Activated CD8-positive, alpha-beta T cell treated with anti-CD3 and anti-CD28 coated beads for 36 hours (primary cell): ENCODE data around the gene P2RX3. TPM values are rescaled to one million over a fixed set of nuclear protein-coding genes. Genes with fewer than 3 reads are reported as not detected.
A peak's percentile ranks its signal among the peaks of the same experiment; 100 is the strongest.

Experiments used
- ATAC-seq: fragments of 200-7000 bp; cut with Tn5 transposase; one replicate; pipeline ENCODE4 v1.10.0; 2021; ENCODE audit warnings: mild to moderate bottlenecking, moderate library complexity
- CTCF ChIA-PET: fragments of 350-600 bp; sonication (Branson Sonifier 250); formaldehyde crosslinking; loops from one replicate; lab custom pipeline; 2021; ENCODE audit warnings: antibody characterized with exemption; lab: Charles Lee
- POLR2A ChIA-PET: fragments of 350-600 bp; sonication (Branson Sonifier 250); formaldehyde crosslinking; loops from one replicate; lab custom pipeline; 2021; ENCODE audit warnings: antibody characterized with exemption; lab: Charles Lee
- DNase-seq: peaks from one replicate; pipeline ENCODE4 v3.0.0-alpha.2; 2020
- H3K27ac Mint-ChIP-seq: one replicate; pipeline ENCODE4 v1.8.0; 2021; ENCODE audit warnings: mild to moderate bottlenecking, mixed read lengths
- H3K27me3 Mint-ChIP-seq: one replicate; pipeline ENCODE4 v1.8.0; 2021; ENCODE audit warnings: mixed read lengths
- H3K36me3 Mint-ChIP-seq: one replicate; pipeline ENCODE4 v1.8.0; 2021; ENCODE audit warnings: low read depth, mixed read lengths
- H3K4me1 Mint-ChIP-seq: one replicate; pipeline ENCODE4 v1.8.0; 2021; ENCODE audit warnings: low read depth, mixed read lengths
- H3K4me3 Mint-ChIP-seq: one replicate; pipeline ENCODE4 v1.8.0; 2021; ENCODE audit warnings: mild to moderate bottlenecking, moderate library complexity, mixed read lengths
- H3K9me3 Mint-ChIP-seq: one replicate; pipeline ENCODE4 v1.8.0; 2021; ENCODE audit warnings: mixed read lengths
- intact Hi-C: fragments of 100-400 bp; cut with micrococcal nuclease; formaldehyde crosslinking; loops from one replicate; pipeline ENCODE4 v1.10.0; 2022
- total RNA-seq, 2 experiments: library from RNA; stranded (reverse); gene quantifications; one replicate each; pipeline ENCODE4 v1.2.3, GENCODE V29; 2021
- TF ChIP-seq, protein P1 (sequence below): fragments of 200-600 bp; IDR thresholded peaks from one replicate; pipeline ENCODE4 v1.8.0; 2022; ENCODE audit warnings: antibody characterized with exemption, mild to moderate bottlenecking

Gene P2RX3
- total RNA-seq, 2 experiments from 2014 or later, result not detected

DNA sequence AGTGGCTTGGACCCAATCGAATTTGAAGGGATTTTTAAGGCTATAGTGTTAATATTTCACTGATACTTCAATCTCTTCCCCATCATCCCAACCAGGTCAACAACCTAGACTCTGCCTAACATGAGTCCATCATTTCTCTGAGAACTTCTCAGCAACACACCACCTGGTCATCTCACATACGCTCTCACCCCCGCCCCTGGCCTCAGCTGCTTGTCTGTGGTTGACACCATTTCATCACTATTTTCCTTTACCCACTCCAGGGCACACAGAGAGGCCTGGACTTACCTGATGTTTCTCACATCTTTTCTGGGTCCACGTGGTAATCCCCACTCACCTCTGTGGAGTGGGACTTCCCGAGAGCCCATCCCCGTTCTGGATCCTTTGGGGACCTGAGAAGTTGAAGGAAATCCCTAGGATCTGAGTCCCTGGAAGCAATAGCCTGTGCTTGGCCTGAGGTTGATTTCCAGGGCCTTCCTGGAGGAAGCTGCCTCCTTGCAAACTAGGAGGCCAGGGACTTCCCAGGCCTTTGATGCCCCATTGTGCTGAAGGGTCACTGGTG is 3.2 kb downstream of the P2RX3 start:
- ATAC-seq, result no peak
- Mint-ChIP-seq H3K27me3 (no peaks in the 10 kb centered on the region), H3K4me1 (peaks cover 10% of the 10 kb centered on the region), H3K9me3 (no peaks in the 10 kb centered on the region), H3K27ac (no peak overlapping the region), H3K4me3 (no peak overlapping the region), H3K36me3 (no peaks in the 10 kb centered on the region)
- TF ChIP-seq, protein P1, sequence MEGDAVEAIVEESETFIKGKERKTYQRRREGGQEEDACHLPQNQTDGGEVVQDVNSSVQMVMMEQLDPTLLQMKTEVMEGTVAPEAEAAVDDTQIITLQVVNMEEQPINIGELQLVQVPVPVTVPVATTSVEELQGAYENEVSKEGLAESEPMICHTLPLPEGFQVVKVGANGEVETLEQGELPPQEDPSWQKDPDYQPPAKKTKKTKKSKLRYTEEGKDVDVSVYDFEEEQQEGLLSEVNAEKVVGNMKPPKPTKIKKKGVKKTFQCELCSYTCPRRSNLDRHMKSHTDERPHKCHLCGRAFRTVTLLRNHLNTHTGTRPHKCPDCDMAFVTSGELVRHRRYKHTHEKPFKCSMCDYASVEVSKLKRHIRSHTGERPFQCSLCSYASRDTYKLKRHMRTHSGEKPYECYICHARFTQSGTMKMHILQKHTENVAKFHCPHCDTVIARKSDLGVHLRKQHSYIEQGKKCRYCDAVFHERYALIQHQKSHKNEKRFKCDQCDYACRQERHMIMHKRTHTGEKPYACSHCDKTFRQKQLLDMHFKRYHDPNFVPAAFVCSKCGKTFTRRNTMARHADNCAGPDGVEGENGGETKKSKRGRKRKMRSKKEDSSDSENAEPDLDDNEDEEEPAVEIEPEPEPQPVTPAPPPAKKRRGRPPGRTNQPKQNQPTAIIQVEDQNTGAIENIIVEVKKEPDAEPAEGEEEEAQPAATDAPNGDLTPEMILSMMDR, result no peak
- peak; percentile 16 for DNase-seq
- intact Hi-C loops, result no loop called here
- ChIA-PET POLR2A (no interaction called here), CTCF (interaction anchor here (1.0 to 1.3 kb wide), 2 partner anchors 9 to 116 kb away, joined by 3 to 6 read pairs; no protein-coding TSS in a partner anchor)

DNA sequence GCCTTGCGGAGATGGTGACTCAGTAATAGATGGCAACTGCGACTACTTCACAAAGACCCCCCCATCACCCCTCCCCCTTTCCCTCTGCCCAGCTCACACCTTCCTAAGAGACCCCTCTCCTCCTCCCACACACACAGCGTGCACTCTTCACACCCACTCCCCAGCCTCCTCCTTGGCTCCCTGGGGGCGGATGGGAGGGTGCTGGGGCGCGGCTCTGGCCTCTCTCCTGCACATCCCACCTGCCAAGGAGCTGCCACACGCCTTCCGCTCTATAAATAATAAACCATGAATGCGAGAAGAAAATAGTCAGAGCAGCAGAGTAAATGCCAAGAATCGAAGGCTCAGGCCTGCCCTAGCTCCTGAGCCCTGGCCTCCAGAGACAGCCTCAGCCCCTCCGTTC is 4.5 kb downstream of the P2RX3 start:
- POLR2A ChIA-PET, result interaction anchor here (0.6 kb wide), 1 partner anchor 119 kb away, joined by 4 read pairs; no protein-coding TSS in a partner anchor
- CTCF ChIA-PET, result interaction anchor here (1.0 to 2.0 kb wide), 4 partner anchors 13 to 299 kb away, joined by 3 to 6 read pairs (median 5); no protein-coding TSS in a partner anchor
- no peak overlapping the region for H3K27ac Mint-ChIP-seq
- no peak overlapping the region for H3K4me3 Mint-ChIP-seq
- intact Hi-C loops, result no loop called here
- peaks cover 7% of the 10 kb centered on the region for H3K4me1 Mint-ChIP-seq
- DNase-seq, result no peak
- TF ChIP-seq, protein P1, result no peak
- no peak for ATAC-seq
- no peaks in the 10 kb centered on the region for H3K9me3 Mint-ChIP-seq
- H3K27me3 Mint-ChIP-seq, result peaks cover 3% of the 10 kb centered on the region
- no peaks in the 10 kb centered on the region for H3K36me3 Mint-ChIP-seq

DNA sequence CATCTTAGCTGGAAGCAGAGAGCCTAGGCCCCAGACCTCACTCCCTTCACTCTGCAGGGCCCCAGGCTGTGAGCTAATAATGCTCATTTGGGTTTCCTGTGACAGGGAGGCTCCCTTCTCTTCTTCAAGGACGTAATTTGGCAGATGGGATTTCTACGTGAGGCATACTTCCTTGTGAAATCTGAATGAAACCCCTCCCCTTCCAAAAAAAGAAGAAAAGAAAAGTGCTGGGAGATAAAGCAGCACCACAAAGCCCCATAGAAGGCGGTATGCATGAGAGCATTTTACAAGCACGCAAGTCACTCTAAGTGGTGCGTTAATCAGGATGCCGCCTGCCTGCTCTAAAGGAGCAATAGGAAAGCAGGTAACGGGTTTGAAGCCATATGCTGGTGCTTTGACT is 5.7 kb downstream of the P2RX3 start:
- ChIA-PET POLR2A (no interaction called here), CTCF (interaction anchor here (0.8 to 10.8 kb wide), 7 partner anchors 14 to 300 kb away, joined by 3 to 117 read pairs (median 4); no protein-coding TSS in a partner anchor)
- TF ChIP-seq, protein P1, result no peak
- H3K4me3 Mint-ChIP-seq, result no peak overlapping the region
- DNase-seq (no peak), ATAC-seq (no peak)
- H3K9me3 Mint-ChIP-seq, result no peaks in the 10 kb centered on the region
- H3K36me3 Mint-ChIP-seq, result no peaks in the 10 kb centered on the region
- no peak overlapping the region for H3K27ac Mint-ChIP-seq
- intact Hi-C loops, result no loop called here
- H3K27me3 Mint-ChIP-seq, result peaks cover 3% of the 10 kb centered on the region
- H3K4me1 Mint-ChIP-seq, result peaks cover 7% of the 10 kb centered on the region

DNA sequence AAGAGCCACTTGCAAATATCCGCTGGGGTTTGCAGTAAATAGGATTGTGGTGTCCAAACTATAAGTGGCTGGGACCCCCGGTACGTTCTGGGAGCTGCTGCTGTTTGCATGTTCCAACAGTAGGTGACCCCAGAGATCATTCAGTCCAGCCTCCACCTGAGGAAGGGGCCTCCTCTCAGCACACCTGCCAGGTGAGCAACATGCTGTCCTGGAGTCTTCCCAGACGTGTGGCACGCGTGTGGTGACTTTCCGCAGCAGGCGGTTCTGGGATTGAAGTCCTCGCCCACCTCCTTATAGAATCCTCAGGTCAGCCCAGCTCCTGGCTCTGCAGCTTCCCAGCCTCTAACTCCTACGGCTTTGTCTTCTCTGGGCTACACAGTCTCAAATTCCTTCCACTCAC is 6.7 kb downstream of the P2RX3 start:
- Mint-ChIP-seq H3K9me3 (no peaks in the 10 kb centered on the region), H3K36me3 (no peaks in the 10 kb centered on the region), H3K4me1 (peaks cover 7% of the 10 kb centered on the region), H3K27ac (no peak overlapping the region), H3K27me3 (peaks cover 3% of the 10 kb centered on the region), H3K4me3 (no peak overlapping the region)
- intact Hi-C loops, result loop anchor here (5.0 kb wide), 2 partner anchors 132 to 292 kb away; no protein-coding TSS in a partner anchor
- ATAC-seq (no peak), DNase-seq (no peak)
- TF ChIP-seq, protein P1, result no peak
- CTCF ChIA-PET, result interaction anchor here (1.2 to 10.8 kb wide), 3 partner anchors 20 to 298 kb away, joined by 3 to 117 read pairs (median 5); partner anchors contain the start of gene TNKS1BP1
- POLR2A ChIA-PET, result no interaction called here
